GM12878 (cell line): ENCODE results near the gene MYBPC2. TPM values are rescaled to one million over a fixed set of nuclear protein-coding genes. Genes with fewer than 3 reads are reported as not detected.

Source experiments
- ATAC-seq: fragments of 200-7000 bp; cut with Tn5 transposase; 3 replicates; pipeline ENCODE4 v1.9.1; 2020; ENCODE audit warnings: mild to moderate bottlenecking, moderate library complexity
- BruUV-seq: library from RNA; stranded (reverse); fragments of 400-500 nt; replicated peaks from 2 replicates; lab custom pipeline; 2021; lab: Mats Ljungman, UMichigan
- CTCF ChIA-PET: fragments of 300-600 bp; sonication (Branson Sonifier 250); formaldehyde crosslinking; extraction: SDS; loops from one replicate; lab custom pipeline; 2021; ENCODE audit warnings: inconsistent platforms; lab: Yijun Ruan, JAX
- POLR2A ChIA-PET: fragments of 350-600 bp; formaldehyde crosslinking; extraction: SDS; loops from one replicate; lab custom pipeline; 2021; ENCODE audit warnings: inconsistent platforms; lab: Charles Lee
- RAD21 ChIA-PET: fragments of 300-600 bp; sonication (Branson Sonifier 250); formaldehyde crosslinking; loops from one replicate; lab custom pipeline; 2023; ENCODE audit warnings: antibody characterized with exemption; ENCODE audit not compliant: unreplicated experiment; lab: Charles Lee
- SMC1A ChIA-PET: fragments of 300-600 bp; sonication (Branson Sonifier 250); formaldehyde crosslinking; loops from one replicate; lab custom pipeline; 2023; ENCODE audit not compliant: unreplicated experiment, uncharacterized antibody; lab: Charles Lee
- DNase-seq: peaks from one replicate; pipeline ENCODE4 v3.0.0-alpha.2; 2011; ENCODE audit warnings: low read depth, low spot score
- FAIRE-seq: peaks from 3 replicates; lab custom pipeline; 2011; peaks lifted over from hg19 to GRCh38; lab: Jason Lieb, UNC
- H2AFZ ChIP-seq: 2 replicates; pipeline ENCODE4 v1.6.0; 2011; ENCODE audit warnings: low read depth, low read length, control low read depth; ENCODE audit not compliant: control insufficient read depth
- H3K27ac ChIP-seq: 2 replicates; pipeline ENCODE4 v1.5.1; 2011; ENCODE audit warnings: control low read depth; ENCODE audit not compliant: control insufficient read depth, insufficient read depth
- H3K27me3 ChIP-seq, 2 experiments: replicated peaks in 1 of 2; 2 replicates each; pipeline versions ENCODE4 v1.6.0 to v1.6.1; 2011; ENCODE audit warnings: low read length in 1 of 2; ENCODE audit not compliant: control insufficient read depth in 2 of 2, insufficient read depth in 2 of 2
- H3K36me3 ChIP-seq, 2 experiments: 2 replicates each; pipeline ENCODE4 v1.5.1; 2011; ENCODE audit warnings: low read length in 1 of 2; ENCODE audit not compliant: control insufficient read depth in 2 of 2, insufficient read depth in 2 of 2
- H3K4me1 ChIP-seq: 2 replicates; pipeline ENCODE4 v1.6.1; 2011; ENCODE audit warnings: mild to moderate bottlenecking, low read length, moderate library complexity, mixed read lengths; ENCODE audit not compliant: control insufficient read depth, insufficient read depth
- H3K4me2 ChIP-seq: 2 replicates; pipeline ENCODE4 v1.6.0; 2011; ENCODE audit warnings: control low read depth; ENCODE audit not compliant: control insufficient read depth, insufficient read depth
- H3K4me3 ChIP-seq: fragments of 200-600 bp; sonication (generic); 2 replicates; pipeline ENCODE4 v1.5.1; 2016
- H3K79me2 ChIP-seq: 2 replicates; pipeline ENCODE4 v1.6.0; 2011; ENCODE audit warnings: low read length; ENCODE audit not compliant: control insufficient read depth, insufficient read depth
- H3K9ac ChIP-seq: 2 replicates; pipeline ENCODE4 v1.8.0; 2011; ENCODE audit warnings: low read length, control low read depth, mixed read lengths; ENCODE audit not compliant: control insufficient read depth, insufficient read depth
- H3K9me3 ChIP-seq: replicated peaks from 3 replicates; pipeline ENCODE4 v1.5.1; 2011; ENCODE audit warnings: mild to moderate bottlenecking, low read length; ENCODE audit not compliant: control insufficient read depth, insufficient read depth
- H4K20me1 ChIP-seq: 2 replicates; pipeline ENCODE4 v1.6.0; 2011; ENCODE audit not compliant: control insufficient read depth, insufficient read depth
- BHLHE40 ChIP-seq, 2 experiments: fragments of 450-650 bp in 1 of 2; IDR thresholded peaks; 2 replicates each; pipeline ENCODE4 v1.6.1; 2011 to 2017; ENCODE audit warnings: low read depth in 2 of 2, borderline replicate concordance in 1 of 2, improper control_type of control experiment in 1 of 2, low read length in 1 of 2, mild to moderate bottlenecking in 1 of 2
- ETV6 ChIP-seq, 2 experiments: fragments of 450-650 bp in 1 of 2; IDR thresholded peaks in 1 of 2; conservative IDR thresholded peaks in 1 of 2; 2 replicates each; pipeline ENCODE4 v1.6.1; 2014; ENCODE audit warnings: antibody characterized with exemption in 1 of 2, borderline replicate concordance in 1 of 2, low read depth in 1 of 2, mild to moderate bottlenecking in 1 of 2, moderate library complexity in 1 of 2
- IKZF2 ChIP-seq, 2 experiments: fragments of 450-650 bp; IDR thresholded peaks; 2 replicates each; pipeline ENCODE4 v1.6.1; 2017; ENCODE audit warnings: mild to moderate bottlenecking in 2 of 2, moderate library complexity in 2 of 2
- KLF5 ChIP-seq: fragments of 450-650 bp; IDR thresholded peaks from 2 replicates; pipeline ENCODE4 v1.6.1; 2014; ENCODE audit warnings: mild to moderate bottlenecking; ENCODE audit not compliant: partially characterized antibody
- MXI1 ChIP-seq: fragments of 150-350 bp; IDR thresholded peaks from 2 replicates; pipeline ENCODE4 v1.6.1; 2011; ENCODE audit warnings: low read depth, mild to moderate bottlenecking, inconsistent platforms, low read length, improper control_type of control experiment
- NBN ChIP-seq: fragments of 450-650 bp; IDR thresholded peaks from 2 replicates; pipeline ENCODE4 v1.6.1; 2016
- NKRF ChIP-seq: fragments of 450-650 bp; conservative IDR thresholded peaks from 2 replicates; pipeline ENCODE4 v1.6.1; 2017; ENCODE audit warnings: mild to moderate bottlenecking, moderate library complexity
- SIX5 ChIP-seq: IDR thresholded peaks from 2 replicates; pipeline ENCODE4 v1.6.1; 2011; ENCODE audit warnings: mild to moderate bottlenecking, low read depth, low read length, moderate library complexity; ENCODE audit not compliant: severe bottlenecking
- SUZ12 ChIP-seq: fragments of 200-600 bp; sonication (generic); IDR thresholded peaks from one replicate; pipeline ENCODE4 v1.6.1; 2018; ENCODE audit warnings: antibody characterized with exemption, mild to moderate bottlenecking; ENCODE audit not compliant: unreplicated experiment
- USF1 ChIP-seq: IDR thresholded peaks from 2 replicates; pipeline ENCODE4 v1.6.1; 2011; ENCODE audit warnings: borderline replicate concordance, low read depth, mild to moderate bottlenecking, moderate library complexity, mixed read lengths, low read length; ENCODE audit not compliant: insufficient read depth; ENCODE audit errors: extremely low read length
- USF2 ChIP-seq: IDR thresholded peaks from 2 replicates; pipeline ENCODE4 v1.6.1; 2011; ENCODE audit warnings: low read depth, low read length, improper control_type of control experiment, borderline replicate concordance
- ZNF384 ChIP-seq: IDR thresholded peaks from 2 replicates; pipeline ENCODE4 v1.6.1; 2012; ENCODE audit warnings: low read depth, mild to moderate bottlenecking, low read length, improper control_type of control experiment, borderline replicate concordance
- WGBS: methylation state at CpG from one replicate; pipeline ENCODE4 v1.1.6; 2016; ENCODE audit warnings: low lambda C conversion rate; ENCODE audit not compliant: insufficient replicate concordance, insufficient coverage; ENCODE audit errors: missing lambda C conversion rate; 5-methylcytosine and 5-hydroxymethylcytosine counted together
- in situ Hi-C: fragments of 300-500 bp; cut with MboI; formaldehyde crosslinking; loops from 9 replicates; pipeline ENCODE4 v1.14.3; 2018; ENCODE audit warnings: mixed read lengths
- intact Hi-C: fragments of 100-400 bp; cut with micrococcal nuclease; formaldehyde crosslinking; loops from one replicate; pipeline ENCODE4 v1.14.2; 2022; ENCODE audit not compliant: unreplicated experiment
- polyA plus RNA-seq, 11 experiments: library from polyadenylated mRNA; depleted of rRNA in 4 of 11; unstranded in 6 of 11; stranded (reverse) in 5 of 11; fragments of >200 nt; fragmentation: Nextera tagmentation in 4 of 11; fragmentation: Illumina TruSeq in 1 of 11; extraction: Ambion mirVana in 4 of 11; extraction: Trizol in 1 of 11; gene quantifications; 1 replicate in 1 of 11; 2 replicates in 10 of 11; pipeline versions ENCODE4 v1.2.1 to v1.2.3, GENCODE V29; 2011 to 2016; ENCODE audit warnings: inconsistent platforms in 2 of 11, missing spikeins in 2 of 11, low read depth in 1 of 11
- total RNA-seq, 4 experiments: library from RNA; depleted of rRNA in 3 of 4; stranded (reverse); fragments of >200 nt in 3 of 4; fragmentation: Illumina TruSeq in 1 of 4; extraction: Trizol in 1 of 4; gene quantifications; 2 replicates each; pipeline versions ENCODE4 v1.2.1 to v1.2.3, GENCODE V29; 2013 to 2021

MYBPC2 gene
- total and polyA plus RNA-seq, 10 of the 15 experiments (the other 5 are each of a cell fraction or from before 2014, with no cell fraction given), result 0.09 to 2.6 (median 0.61) TPM

DNA sequence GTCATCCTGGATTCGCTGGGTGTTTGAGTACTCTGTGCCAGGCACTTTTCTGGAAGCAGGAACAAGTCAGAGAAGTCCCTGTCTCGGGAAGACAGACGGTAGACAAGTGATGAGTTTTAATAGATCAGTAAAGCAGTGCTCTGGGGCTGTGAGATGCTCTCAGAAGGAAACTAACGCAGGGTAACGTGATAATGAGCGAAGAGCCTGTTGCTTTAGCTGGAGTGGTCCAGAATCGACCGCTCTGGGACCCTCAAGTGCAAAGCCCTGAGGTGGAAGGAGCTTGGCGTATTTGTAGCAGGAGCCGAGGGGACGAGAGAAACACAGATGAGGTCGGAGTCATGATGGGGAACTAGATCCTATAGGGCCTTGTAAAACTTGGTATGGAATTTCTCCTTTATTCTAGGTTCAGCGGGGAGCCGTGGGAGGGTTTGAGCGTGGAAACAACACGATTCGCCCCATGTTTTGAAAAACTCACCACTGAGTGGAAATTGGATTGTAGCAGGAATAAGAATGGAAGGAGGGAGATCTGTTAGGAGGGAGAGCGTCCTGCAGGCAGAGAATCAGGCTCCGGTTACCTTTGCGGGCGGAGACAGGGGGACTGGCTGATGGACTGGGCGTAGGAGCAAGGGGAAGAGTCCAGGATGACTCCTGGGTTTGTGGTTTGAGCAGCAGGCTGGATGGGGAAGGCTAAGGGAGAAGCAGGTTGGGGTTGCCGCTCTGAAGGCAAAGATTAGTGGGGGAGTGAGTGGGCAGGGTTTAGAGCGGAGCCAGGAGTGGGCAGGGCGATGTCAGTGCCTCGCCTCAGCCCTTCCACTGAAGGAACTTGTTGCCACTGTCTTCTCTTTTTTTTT, 47.8 kb upstream of the MYBPC2 start:
- FAIRE-seq, result peak; percentile 31
- intact Hi-C loops (loop anchor here (2.0 kb wide), 1 partner anchor 30 kb away; no protein-coding TSS in a partner anchor), in situ Hi-C loops (no loop called here)
- ChIA-PET CTCF (interaction anchor here (0.9 to 2.9 kb wide), 6 partner anchors 23 to 237 kb away, joined by 3 to 17 read pairs (median 4); no protein-coding TSS in a partner anchor), POLR2A (interaction anchor here (0.6 to 1.9 kb wide), 8 partner anchors 9 to 801 kb away, joined by 3 to 9 read pairs (median 5); partner anchors contain the start of genes KCNC3, NR1H2 and SPIB), RAD21 (interaction anchor here (0.7 to 1.9 kb wide), 9 partner anchors 14 to 399 kb away, joined by 3 to 8 read pairs (median 4); partner anchors contain the start of gene SPIB), SMC1A (interaction anchor here (1.0 to 2.6 kb wide), 6 partner anchors 9 to 537 kb away, joined by 3 to 8 read pairs (median 5); partner anchors contain the start of gene NR1H2)
- H3K27ac ChIP-seq, result peak overlapping the region; percentile 78
- peaks cover 3% of the 10 kb centered on the region; the same call in 1 of the 2 replicates for H3K4me1 ChIP-seq
- peak overlapping the region; percentile 97 for H3K4me2 ChIP-seq
- no peak for DNase-seq
- TF ChIP-seq IKZF2 (IDR thresholded peaks at IDR 0.05), result 0 out of 4 replicates have a peak, but pooled peaks of 1 of the 2 experiments have one; percentile 5
- TF ChIP-seq USF2, result no peak
- TF ChIP-seq SUZ12, result no peak
- TF ChIP-seq ETV6 (conservative IDR thresholded peaks at IDR 0.05 in 1 of 2, IDR thresholded peaks at IDR 0.05 in 1 of 2; ENCODE audit: borderline replicate concordance in 1 of 2, low read depth in 1 of 2), result no peak
- TF ChIP-seq ZNF384, result no peak
- peak; percentile 44; the same call in 1 of the 2 replicates for TF ChIP-seq MXI1
- 0 out of 2 replicates have a peak, but pooled peaks have one; percentile 41 for TF ChIP-seq NKRF
- TF ChIP-seq USF1, result peak; percentile 12
- TF ChIP-seq SIX5, result no peak
- 0 out of 2 replicates have a peak, but pooled peaks have one; percentile 13 for TF ChIP-seq NBN
- no peak for TF ChIP-seq KLF5
- peak; percentile 94 to 96; a peak in 3 of 4 replicates for TF ChIP-seq BHLHE40 (IDR thresholded peaks at IDR 0.05; ENCODE audit: borderline replicate concordance in 1 of 2, low read depth in 2 of 2, low read length in 1 of 2)
- H4K20me1 ChIP-seq, result no peaks in the 10 kb centered on the region
- ATAC-seq, result peak; percentile 7
- no peaks in the 10 kb centered on the region for H3K27me3 ChIP-seq
- under 1% methylated on average over 26 of the region's 26 CpGs for WGBS
- H3K9ac ChIP-seq, result peak overlapping the region; percentile 93
- BruUV-seq, result TSS peak; percentile 67
- no peaks in the 10 kb centered on the region for H3K9me3 ChIP-seq
- H3K36me3 ChIP-seq, result peaks cover 9 to 12% of the 10 kb centered on the region in 2 experiments; a peak in 3 of 4 replicates
- H2AFZ ChIP-seq, result peak overlapping the region; percentile 72
- peaks cover 24% of the 10 kb centered on the region for H3K79me2 ChIP-seq
- peak overlapping the region; percentile 77 for H3K4me3 ChIP-seq
